ENCODE results near the gene CD200. TPM values are rescaled to one million over a fixed set of nuclear protein-coding genes. Genes with fewer than 3 reads are reported as not detected.

Gene CD200
- total RNA-seq, 6 experiments from 2014 or later, result 0.25 to 0.40 TPM; not detected in 4

DNA sequence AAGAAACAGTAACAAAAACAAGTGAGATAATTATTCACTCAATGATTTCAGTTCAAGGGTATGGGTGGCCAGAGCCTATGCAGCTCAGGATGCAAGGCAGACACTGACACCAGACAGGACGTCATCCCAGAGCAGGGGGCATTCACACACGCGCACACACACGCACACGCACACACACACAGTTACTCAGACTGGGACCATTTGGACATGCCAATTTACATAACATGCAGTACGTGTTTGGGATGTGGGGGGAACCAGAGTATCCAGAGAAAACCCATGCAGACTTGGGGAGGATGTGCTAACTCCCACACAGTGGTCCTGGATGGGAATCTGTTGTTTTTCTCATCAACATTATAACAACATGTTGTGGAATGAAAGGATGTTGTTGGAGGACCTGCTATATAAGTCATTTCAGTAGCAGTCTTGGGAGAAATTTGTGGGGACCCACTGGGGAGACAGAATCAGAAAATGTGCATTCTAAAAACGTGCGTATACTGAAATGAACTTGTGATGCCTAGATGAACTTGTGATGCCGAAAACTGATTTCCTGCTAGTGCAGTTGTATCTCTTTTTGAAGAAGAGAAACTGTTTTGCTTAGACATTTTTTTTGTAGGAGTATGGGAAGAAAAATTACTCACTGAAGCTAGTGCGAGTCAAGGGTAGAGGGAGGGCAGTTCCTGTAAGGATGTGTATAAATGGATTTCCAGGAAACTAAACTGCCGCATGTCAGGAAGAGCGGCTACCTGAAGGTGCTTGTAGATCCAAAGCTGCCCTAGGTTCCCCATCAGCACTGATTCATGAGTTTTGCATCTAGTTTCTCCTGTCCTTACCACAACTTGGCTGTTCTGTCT, 25.2 kb downstream of the CD200 start:
- Histone ChIP-seq H3K36me3 (no peaks in the 10 kb centered on the region), H3K4me3 (no peak overlapping the region), H3K9me3 (no peaks in the 10 kb centered on the region), H3K27me3 (no peaks in the 10 kb centered on the region), H3K27ac (no peak overlapping the region), H3K4me1 (no peaks in the 10 kb centered on the region)
- 39% methylated on average over 7 of the region's 12 CpGs for WGBS (ENCODE audit: insufficient coverage, low coverage, low lambda C conversion rate, missing lambda C conversion rate)
- DNase-seq (no peak), ATAC-seq (peak in 1 of 4 donors; percentile 32)
- TF ChIP-seq POLR2A (IDR thresholded peaks at IDR 0.05), result no peak
- TF ChIP-seq, protein P1, sequence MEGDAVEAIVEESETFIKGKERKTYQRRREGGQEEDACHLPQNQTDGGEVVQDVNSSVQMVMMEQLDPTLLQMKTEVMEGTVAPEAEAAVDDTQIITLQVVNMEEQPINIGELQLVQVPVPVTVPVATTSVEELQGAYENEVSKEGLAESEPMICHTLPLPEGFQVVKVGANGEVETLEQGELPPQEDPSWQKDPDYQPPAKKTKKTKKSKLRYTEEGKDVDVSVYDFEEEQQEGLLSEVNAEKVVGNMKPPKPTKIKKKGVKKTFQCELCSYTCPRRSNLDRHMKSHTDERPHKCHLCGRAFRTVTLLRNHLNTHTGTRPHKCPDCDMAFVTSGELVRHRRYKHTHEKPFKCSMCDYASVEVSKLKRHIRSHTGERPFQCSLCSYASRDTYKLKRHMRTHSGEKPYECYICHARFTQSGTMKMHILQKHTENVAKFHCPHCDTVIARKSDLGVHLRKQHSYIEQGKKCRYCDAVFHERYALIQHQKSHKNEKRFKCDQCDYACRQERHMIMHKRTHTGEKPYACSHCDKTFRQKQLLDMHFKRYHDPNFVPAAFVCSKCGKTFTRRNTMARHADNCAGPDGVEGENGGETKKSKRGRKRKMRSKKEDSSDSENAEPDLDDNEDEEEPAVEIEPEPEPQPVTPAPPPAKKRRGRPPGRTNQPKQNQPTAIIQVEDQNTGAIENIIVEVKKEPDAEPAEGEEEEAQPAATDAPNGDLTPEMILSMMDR (IDR thresholded peaks at IDR 0.05), result no peak
- intact Hi-C loops (cut with DNase I), result no loop called here

DNA sequence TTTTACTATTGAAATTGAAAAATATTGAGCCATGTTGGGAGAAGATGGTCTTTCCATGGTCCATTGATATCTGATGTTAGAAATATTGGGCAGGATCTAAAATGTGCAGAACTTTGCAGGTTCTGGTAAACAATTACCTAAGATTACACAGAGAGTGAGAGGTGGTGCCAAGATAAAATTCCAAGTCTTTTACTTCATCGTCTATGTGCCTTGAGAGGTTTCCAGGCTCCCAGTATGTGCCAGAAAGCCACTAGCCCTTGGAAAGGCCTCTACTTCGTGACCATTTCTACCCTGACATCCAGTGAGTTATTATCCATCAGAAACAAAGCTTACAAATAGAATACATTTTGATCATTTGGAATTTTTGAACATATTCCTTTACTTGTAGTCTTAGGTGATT, 27.6 kb downstream of the CD200 start:
- no peak for TF ChIP-seq POLR2A (IDR thresholded peaks at IDR 0.05)
- TF ChIP-seq, protein P1 (IDR thresholded peaks at IDR 0.05), result no peak
- no peaks in the 10 kb centered on the region for H3K36me3 ChIP-seq
- H3K27me3 ChIP-seq, result no peaks in the 10 kb centered on the region
- intact Hi-C loops (cut with DNase I), result no loop called here
- WGBS (ENCODE audit: insufficient coverage, low coverage, low lambda C conversion rate, missing lambda C conversion rate), result 33% methylated on average over 1 of the region's 2 CpGs
- DNase-seq (no peak), ATAC-seq (no peak)
- no peak overlapping the region for H3K4me3 ChIP-seq
- H3K27ac ChIP-seq, result no peak overlapping the region
- H3K9me3 ChIP-seq, result no peaks in the 10 kb centered on the region
- no peaks in the 10 kb centered on the region for H3K4me1 ChIP-seq

DNA sequence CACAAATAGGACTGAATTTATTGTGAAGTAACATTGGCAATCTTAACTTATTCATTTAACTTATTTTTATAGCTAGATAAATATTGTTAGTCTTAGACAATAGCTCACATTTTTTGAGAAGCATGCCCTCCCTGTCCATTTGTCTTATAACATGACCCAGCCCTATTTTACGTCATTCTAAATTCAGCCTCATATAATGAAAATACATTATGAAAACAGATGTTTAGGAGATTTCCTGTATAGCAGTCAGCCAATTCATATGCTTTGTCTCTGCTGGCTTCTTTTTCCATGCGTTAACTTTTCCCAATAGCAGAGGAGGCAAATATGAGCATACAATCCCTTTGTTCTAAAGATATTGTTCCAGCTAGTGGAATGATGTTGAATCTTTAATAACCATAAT, 29.3 kb downstream of the CD200 start:
- TF ChIP-seq POLR2A (IDR thresholded peaks at IDR 0.05), result no peak
- TF ChIP-seq, protein P1 (IDR thresholded peaks at IDR 0.05), result no peak
- no peaks in the 10 kb centered on the region for H3K4me1 ChIP-seq
- H3K9me3 ChIP-seq, result no peaks in the 10 kb centered on the region
- no peaks in the 10 kb centered on the region for H3K36me3 ChIP-seq
- ATAC-seq, result no peak
- 74% methylated on average over 2 of the region's 2 CpGs for WGBS (ENCODE audit: insufficient coverage, low coverage, low lambda C conversion rate, missing lambda C conversion rate)
- no peaks in the 10 kb centered on the region for H3K27me3 ChIP-seq
- no peak overlapping the region for H3K27ac ChIP-seq
- H3K4me3 ChIP-seq, result no peak overlapping the region
- intact Hi-C loops (cut with DNase I), result no loop called here
- no peak for DNase-seq

DNA sequence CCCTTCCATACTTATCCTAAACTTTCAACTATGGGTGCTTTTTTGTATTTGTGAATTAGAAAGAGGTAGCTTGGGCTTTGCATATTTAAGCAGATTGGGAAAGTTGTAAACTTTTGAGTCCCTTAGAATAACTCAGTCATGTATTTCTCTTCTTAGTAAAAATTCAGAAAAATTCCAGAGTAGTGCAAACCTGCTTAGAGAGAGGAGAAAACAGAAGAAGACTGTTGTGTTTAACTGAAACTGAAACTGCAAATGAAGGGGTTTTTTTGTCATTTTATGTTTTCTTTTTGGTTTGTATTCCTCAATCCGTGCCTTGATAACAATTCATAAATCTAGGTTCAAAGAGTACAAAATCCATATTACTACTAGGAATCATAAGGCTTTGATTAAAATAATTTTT, 31.3 kb downstream of the CD200 start:
- no peak overlapping the region for H3K4me3 ChIP-seq
- no peak overlapping the region for H3K27ac ChIP-seq
- H3K9me3 ChIP-seq, result no peaks in the 10 kb centered on the region
- no peaks in the 10 kb centered on the region for H3K27me3 ChIP-seq
- DNase-seq, result no peak
- TF ChIP-seq POLR2A (IDR thresholded peaks at IDR 0.05), result no peak
- TF ChIP-seq, protein P1 (IDR thresholded peaks at IDR 0.05), result no peak
- intact Hi-C loops (cut with DNase I), result no loop called here
- WGBS (ENCODE audit: insufficient coverage, low coverage, low lambda C conversion rate, missing lambda C conversion rate), result 21% methylated on average over 1 of the region's 1 CpG
- H3K36me3 ChIP-seq, result no peaks in the 10 kb centered on the region
- ATAC-seq, result no peak
- no peaks in the 10 kb centered on the region for H3K4me1 ChIP-seq

All from right lobe of liver (tissue), 6 donors.